NCI-H345 treated with DMSO at 0.1 percent for 48 hours (cell line): ENCODE data around the gene FLOT2.
A peak's percentile ranks its signal among the peaks of the same experiment; 100 is the strongest.
"Not testable (repeated sequence)": the region's sequence is repeated elsewhere in the genome, so short reads cannot be mapped to it uniquely, and the experiment has no call there.

Source experiments
- DNase-seq: peaks from one replicate; lab custom pipeline; 2025; ENCODE audit not compliant: unreplicated experiment; lab: John Stamatoyannopoulos, UW

FLOT2 gene, protein sequence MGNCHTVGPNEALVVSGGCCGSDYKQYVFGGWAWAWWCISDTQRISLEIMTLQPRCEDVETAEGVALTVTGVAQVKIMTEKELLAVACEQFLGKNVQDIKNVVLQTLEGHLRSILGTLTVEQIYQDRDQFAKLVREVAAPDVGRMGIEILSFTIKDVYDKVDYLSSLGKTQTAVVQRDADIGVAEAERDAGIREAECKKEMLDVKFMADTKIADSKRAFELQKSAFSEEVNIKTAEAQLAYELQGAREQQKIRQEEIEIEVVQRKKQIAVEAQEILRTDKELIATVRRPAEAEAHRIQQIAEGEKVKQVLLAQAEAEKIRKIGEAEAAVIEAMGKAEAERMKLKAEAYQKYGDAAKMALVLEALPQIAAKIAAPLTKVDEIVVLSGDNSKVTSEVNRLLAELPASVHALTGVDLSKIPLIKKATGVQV

DNA sequence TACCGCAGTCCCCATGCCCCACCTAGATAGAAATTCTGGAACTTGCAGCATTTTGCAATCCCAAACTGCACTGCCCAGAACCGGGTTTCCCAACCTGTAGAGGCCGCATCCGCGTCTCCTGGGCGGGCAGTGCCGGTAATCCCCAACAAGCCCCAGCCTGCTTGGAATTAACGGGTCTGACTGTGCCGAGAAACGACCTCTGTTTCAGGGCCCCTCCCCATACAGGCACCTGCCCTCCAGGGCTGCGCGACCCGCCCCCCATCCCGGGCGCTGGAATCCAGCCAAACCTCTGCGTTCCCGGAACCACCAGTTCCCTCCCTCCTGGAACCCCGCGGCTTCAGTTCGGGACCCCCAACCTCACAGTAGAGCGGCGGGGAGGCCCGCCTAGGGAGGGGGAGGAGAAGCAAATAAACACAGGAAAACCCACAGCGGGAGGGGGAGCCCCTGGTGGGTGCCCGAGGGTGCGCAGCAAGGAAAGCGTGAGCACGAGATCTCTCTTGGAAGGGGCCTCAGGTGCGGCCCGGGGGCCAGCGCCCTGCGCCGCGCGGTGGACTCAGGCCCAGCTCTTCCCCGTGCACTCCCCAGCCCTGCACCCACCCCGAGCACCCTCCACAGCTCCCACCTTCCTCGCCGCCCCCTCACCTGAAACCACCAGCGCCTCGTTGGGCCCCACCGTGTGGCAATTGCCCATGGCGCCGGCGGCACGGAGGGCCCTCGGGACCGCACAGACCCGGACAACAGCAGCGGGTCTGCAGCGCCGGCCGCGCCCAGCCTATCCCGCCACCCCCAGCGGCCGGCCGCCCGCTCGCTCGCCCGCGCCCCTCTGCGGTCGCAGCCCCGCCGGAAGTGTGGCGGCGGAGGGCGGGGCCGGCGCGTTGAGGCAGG, at the start of gene FLOT2:
FLOT2 (minus strand) TSS at position 850 of the 885 bp plus-strand sequence; CDS start at position 691, 159 bp downstream.
- peak; percentile 76 for DNase-seq

DNA sequence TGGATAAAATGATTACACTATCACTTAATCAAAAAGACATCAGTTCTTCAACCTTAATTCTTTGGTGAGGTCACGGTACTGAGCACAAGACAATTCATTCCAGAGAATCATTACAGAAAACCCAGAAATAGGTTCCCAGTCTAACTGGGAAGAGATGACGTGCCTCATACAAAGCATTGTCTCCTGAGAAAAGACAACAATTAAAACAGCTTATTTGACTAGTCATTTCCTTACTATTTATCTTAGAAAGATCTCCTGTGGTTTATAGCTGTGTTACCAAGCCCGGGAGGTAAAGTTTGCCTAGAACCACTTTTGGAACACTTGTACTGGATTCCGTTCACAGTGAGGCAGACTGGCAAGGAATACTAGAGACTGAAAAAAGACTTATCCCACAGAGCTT, 48.7 kb upstream of the FLOT2 start:
- no peak for DNase-seq

DNA sequence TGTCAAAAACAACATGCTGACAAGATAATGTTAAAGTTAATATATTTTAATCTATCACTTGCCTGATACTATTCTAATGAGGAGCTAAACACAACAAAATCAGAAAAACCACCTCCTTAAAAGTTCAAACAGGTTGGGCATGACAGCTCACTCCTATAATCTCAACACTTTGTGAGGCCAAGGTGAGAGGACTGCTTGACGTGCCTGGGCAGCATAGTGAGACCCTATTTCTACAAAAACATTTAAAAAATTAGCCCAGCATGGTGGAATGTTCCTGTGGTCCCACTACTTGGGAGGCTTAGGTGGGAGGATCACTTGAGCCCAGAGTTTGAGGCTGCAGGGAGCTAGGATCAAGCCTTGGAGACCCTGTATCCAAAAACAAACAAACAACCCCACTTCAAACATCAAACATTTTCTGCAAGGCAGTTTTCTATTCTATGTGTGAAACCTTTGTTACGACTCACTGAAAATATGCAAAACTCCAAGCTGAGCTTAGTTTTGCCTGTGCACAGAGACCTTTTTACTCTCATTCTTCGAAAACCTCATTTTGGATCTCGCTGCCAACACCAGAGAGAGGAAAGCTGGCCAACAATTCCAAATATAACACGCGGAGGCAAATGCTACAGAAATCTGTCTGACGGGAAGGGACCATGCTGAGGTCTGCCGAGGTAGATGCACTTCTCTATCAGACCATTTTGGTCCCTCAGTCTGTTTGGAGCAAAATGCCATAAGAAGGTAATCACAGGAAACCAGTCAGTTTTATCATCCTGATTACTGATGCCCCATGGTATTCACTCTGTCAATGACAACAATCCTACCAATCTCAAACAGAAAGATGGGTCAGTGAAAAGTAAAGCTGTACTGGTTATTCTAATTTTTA, 47.6 kb upstream of the FLOT2 start:
- no peak for DNase-seq

DNA sequence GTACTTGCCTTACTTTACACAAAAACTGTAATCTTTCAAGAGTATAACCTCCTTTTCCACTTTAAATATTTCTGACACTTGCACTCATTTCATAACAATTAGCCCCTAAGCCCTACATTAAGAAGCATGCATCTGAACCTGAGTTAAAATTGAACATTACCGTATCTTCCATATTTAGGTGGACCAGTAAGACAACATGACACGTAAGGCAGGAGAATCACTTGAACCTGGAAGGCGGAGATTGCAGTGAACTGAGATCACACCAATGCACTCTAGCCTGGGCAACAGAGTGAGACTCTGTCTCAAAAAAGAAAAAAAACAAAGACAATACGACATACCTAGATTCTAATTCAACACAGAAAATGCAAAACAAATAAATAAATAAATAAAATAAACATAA, 46.8 kb upstream of the FLOT2 start:
- DNase-seq = no peak

DNA sequence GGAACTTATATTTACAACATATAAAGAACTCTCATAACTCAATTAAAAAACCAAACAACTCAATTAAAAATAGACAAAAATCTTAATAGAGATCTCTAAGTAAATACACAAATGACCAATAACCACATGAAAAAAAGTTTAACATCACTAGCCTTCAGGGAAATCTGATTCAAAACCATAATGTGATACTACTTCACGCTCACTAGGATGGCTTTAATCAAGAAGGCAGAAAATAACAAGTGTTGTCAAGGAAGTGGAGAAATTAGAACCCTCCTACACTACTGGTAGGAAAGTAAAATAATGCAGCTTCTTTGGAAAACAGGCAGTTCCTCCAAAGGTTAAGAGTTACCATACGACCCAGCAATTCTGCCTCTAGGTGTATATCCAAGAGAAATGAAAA, 45.4 kb upstream of the FLOT2 start:
- DNase-seq = no peak

DNA sequence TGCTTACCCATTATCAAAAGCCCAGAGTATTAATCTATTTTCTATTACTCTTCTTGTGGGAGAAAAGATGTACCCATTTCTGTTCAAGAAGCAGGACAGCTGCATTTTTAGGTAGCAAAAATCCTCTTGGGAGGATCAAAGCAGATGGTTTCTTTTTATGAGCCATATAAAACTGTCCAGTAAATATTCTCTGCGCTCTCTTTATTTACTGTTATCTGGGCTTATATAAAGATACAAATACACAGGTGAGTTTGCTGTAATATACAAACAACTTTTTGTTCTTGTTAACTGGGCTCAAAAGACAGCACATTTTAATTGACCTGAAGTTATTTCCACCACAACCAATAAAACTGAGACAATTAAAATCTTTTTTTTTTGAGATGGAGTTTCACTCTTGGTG, 43.7 kb upstream of the FLOT2 start:
- DNase-seq = no peak

DNA sequence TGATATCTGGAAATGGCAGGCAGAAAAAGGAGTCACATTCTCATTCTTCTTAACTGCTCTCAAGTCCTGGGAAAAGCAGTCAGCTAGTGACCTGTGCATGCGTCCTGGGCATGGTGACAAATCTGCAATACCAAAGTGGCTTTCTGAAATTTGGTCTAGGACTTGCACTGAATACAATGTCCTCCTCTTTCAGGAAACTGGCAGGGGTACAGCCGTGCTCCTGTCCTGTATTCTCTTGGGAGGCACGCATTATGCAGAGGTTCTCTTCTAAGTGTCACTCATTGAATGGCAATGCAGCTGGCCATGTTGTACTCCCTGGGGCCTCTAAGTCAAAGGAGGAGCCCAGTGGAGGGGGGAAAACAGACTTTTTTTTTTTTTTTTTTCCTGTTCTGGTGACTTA, 43.1 kb upstream of the FLOT2 start:
- DNase-seq = no peak

DNA sequence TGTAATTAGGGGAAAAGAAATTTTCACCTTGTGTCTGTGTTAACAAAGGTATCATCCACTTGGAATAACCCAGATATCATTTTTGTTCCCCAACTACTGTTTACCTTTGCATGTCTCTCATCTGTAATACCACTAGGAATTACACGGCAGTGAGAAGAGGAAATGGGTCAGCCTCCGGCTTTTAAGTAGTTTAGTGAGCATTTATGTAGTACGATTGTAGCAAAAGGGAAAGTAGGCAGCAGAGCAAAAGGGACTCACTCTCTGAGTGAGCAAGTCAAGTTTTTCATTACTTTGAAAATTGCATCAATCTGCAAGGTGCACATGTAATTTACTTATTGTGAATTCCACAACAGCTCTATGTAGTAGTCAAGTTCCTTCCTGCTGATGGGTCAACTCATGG, 42.6 kb upstream of the FLOT2 start:
- DNase-seq = no peak

DNA sequence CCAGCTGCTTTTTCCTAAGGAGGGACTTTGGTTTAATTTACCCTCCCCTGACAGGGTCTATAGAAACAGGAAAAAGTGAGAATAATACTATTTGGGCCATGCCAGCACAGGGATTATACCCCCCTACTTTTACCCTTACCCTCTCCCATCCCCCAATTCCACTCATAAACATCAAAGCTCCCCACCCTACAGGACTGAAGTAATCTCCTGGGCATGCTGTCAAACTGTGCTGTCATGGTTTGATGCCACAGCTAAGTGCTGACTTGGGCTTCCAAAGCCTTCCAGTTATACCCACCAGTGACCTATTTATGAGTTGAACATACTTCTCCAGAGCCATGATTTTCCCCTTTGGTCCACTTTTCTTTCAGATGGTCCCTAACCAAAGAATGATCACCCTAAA, 41.0 kb upstream of the FLOT2 start:
- no peak for DNase-seq

DNA sequence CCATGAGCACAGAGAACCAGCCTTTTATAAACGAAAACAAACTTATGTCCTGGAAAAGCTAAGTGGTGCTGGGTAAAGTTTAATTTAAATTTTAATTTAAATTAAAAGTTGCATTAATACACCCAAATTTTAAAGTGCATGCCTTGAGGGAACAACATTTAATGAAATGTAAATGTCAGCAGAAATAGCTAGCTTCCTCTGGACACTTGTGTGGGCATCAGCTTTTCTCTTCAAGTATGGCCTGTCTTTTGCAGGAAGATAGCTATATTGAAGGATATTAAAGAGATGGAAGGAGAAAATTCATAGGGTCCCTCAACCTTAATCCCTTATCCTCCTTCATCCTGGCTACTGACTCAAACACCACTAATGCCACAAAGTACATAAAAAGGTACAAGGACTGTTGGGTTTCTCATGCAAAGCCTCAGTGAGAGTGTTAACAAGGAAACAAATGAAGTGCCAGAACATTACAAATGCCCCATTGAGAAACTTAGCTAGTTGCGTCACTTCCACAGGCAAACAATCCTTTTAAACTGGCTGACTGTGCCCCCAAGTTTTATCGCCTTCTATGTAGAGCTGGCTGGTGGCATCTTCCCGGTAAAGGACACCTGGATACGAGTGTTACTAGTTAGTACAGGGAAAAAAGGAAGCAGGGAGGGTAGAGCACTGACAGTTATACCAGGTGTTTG, 39.7 kb upstream of the FLOT2 start:
- no peak for DNase-seq

DNA sequence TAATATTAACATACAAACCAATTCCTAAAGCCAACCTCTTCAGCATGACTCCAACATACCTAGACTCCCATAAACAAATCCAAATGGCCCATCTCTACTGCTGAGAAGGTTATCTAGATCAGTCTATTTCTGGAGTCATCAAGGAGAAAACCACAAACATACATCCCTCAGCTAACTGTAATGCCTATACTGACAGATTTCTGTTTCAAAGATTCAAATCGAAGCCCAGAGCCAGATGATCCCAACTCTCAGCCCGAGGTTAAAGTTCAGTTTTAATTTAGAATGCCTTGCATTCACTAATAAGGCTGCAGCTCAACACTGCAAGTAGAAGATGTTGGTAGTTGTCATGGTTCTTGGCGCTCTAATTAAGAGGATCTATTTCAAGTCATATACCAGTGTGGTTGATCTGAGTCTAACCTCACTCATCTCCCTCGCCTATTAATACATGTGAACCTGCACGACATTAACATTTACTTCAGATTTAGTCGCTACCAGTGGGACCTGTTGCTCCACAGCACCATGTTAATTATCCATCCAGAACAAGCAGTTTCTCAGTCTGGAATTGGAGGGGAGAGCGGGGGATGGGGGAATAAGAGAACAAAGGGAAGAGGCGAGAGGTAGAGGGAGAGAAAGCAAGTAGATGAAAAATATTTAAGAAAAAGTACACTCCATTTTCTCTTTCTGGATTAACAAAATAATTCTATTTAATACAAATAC, 38.4 kb upstream of the FLOT2 start:
- DNase-seq = no peak

DNA sequence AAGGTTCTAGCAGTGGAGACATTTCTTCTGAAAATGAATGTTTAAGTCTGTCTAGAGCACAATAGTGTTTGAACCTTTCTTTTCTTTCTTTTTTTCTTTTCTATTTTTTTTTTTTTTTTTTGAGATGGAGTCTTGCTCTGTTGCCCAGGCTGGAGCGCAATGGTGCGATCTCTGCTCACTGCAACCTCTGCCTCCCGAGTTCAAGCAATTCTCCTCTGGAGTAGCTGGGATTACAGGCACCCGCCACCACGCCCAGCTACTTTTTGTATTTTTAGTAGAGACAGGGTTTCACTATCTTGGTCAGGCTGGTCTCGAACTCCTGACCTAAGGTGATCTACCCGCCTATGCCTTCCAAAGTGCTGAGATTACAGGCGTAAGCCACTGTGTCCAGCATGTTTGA, 37.0 kb upstream of the FLOT2 start:
- DNase-seq = not testable (repeated sequence)

DNA sequence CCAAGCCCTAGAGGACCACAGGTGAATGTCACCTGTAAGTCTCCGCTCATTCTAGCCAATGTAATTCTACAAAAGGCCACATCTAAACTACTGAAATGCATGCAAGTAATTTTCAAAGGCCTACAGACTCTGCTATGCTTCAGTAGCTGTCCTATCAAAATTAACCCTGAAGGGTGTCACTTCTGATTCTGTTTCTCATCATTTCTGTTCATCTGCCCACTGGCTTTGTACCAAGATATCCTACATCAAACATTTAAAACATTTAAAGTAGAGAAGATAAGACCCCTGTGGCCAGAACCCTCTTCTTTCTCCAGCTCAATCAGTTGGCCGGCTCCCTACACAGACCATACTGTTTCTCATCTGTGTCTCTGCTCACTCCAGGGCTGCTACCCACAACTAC, 32.3 kb upstream of the FLOT2 start:
- no peak for DNase-seq

DNA sequence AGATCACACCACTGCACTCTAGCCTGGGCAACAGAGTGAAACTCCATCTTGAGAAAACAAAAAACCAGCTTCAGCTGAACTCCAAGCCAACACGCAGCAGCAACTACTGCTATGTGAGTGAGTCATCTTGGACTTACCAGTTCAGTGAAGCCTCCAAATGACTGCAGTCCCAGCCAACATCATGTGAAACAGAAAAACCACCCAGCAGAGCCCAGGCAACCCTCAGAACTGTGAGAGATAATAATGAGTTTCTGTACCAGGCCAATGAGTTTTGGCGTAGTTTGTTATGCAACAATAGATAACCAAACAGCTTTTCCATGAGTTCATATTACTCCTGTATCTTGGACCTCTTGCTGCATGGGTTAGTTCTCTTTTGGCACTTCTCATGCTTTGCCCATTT, 30.5 kb upstream of the FLOT2 start:
- DNase-seq = no peak

DNA sequence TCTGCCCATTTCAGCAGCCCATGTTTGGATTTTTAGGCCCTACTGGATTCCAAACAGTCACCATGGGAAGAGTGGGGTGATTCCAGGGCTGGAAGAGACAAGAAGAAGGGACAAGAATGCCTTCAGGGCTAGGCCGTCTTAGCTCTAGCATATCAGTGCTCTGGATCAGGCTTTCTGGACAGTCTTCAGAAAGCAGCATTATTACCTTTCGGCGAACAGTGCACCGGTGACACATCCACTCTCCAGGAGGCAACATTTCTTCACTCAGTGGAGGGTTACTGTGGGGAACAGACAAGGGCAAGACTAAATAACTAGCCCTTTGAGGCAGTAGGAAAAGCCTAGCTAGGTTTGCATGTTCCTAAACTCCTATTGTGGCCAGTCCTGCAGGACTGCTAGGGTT, 29.3 kb upstream of the FLOT2 start:
- DNase-seq = no peak

DNA sequence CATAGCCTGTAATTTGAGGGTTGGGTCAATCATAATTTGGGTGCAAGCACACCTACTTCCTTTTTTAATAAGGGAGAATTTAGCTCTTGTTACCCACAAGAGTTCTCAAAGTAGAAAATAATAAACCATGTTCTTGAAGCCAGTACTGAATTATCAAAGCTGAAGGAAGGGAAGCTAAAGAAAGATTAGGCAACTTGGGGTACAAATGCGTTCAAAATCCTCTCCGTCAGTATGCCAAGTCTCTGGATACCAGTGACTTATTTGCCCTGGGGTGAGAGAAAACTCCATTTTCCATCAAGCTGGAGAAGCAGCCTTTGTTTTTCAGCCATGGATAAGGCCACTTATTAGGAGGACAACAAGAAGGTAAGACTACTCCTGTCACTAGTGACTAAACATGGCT, 28.8 kb upstream of the FLOT2 start:
- no peak for DNase-seq

DNA sequence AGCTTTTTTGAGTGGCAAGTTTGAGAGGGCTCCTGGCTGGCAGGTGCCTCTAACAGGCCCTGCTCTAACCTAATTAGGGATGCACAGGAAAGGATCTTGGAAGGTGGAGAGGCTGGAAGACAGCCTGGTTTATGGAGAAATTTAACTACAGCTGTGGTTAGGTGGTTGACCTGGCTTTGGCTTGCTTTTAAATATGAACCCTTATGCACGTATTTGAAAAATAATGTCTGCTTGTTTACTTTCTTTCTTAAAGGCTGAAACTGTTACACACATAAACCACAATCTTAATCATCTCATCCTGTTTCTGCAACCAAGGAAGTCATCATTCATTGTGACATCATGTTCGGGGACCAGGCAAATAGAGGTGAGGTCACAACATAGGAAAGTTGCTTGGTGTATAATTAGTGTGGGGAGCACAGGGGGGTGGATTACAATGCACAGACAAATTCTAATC, 28.4 kb upstream of the FLOT2 start:
- DNase-seq = no peak

DNA sequence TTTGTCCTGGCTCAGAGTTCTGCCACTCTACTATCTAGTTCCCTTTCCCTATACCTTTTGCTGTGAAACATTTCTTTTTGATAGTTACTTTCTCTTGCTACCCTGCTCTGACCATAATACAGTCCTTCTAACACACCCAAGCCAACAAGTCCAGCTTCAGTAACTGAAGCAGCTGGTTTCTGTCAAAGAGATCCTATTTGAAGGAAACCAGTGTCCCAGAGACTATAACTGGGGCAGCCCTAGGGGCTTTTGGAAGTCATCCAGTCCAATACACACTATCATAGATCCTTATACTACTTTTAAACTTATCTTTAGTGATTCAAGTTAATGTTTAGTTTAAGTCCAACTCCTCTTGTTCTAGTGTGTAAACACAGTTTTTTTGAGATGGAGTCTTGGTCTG, 22.7 kb upstream of the FLOT2 start:
- DNase-seq = no peak

DNA sequence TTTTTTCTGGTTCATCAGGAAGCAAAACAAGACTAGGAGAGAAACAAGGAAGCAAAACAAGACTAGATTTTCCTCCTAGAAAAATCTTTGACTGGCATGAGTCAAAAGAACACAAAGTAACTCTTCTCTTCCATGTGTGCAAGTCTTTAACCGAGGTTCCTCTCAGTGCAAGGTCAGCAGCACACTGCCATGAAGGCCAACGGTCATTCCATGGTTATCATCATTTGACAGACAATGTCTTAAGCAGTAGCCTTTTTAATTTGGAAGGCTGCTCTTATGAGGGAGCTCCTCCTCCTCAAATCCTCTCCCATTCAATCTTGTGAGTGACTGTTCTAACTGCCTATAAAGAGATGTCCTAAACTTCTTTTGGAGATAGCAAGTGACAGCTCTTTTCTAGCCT, 20.8 kb upstream of the FLOT2 start:
- no peak for DNase-seq

DNA sequence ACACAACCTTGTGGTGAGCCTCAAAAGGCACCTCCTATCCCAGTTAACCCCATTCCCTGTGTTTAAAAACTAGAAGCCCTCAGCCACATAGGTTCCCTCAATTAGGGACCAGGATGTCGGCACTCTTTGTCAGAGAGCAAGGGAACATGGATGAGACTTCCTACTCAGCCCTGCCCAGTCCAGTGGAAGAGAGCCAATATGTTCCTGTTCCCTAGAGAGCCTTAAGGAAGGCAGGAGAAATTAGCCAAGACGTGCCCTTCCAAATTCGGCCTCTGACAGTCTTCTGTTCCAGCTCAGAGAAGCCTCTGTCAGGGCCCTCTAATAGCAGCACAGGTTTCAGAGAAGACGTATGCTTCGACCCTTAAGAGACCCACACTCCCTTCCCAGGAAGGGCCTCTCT, 19.9 kb upstream of the FLOT2 start:
- DNase-seq = no peak
